Colonic mucosa (tissue), 4 donors: ENCODE data around the gene TLDC2. TPM values are rescaled to one million over a fixed set of nuclear protein-coding genes. Genes with fewer than 3 reads are reported as not detected.

Experiments used
- DNase-seq: peaks from one replicate; pipeline ENCODE4 v3.0.0-alpha.2; 2020
- H3K27ac ChIP-seq: fragments of 200-600 bp; one replicate; pipeline ENCODE4 v1.8.0; 2021
- H3K27me3 ChIP-seq: fragments of 200-600 bp; one replicate; pipeline ENCODE4 v1.8.0; 2021
- H3K36me3 ChIP-seq: fragments of 200-600 bp; one replicate; pipeline ENCODE4 v1.8.0; 2021
- H3K4me1 ChIP-seq: fragments of 200-600 bp; one replicate; pipeline ENCODE4 v1.8.0; 2021; ENCODE audit warnings: mild to moderate bottlenecking
- H3K4me3 ChIP-seq: fragments of 200-600 bp; one replicate; pipeline ENCODE4 v1.8.0; 2021
- H3K9ac ChIP-seq, 2 donors: one replicate each; pipeline ENCODE4 v1.7.0; 2013; ENCODE audit warnings: control low read depth in 2 of 2, low read depth in 2 of 2, low read length in 2 of 2
- H3K9me3 ChIP-seq: fragments of 200-600 bp; one replicate; pipeline ENCODE4 v1.8.0; 2021
- intact Hi-C: fragments of 100-400 bp; cut with DNase I; formaldehyde crosslinking; loops from one replicate; pipeline ENCODE4 v1.14.1; 2022
- total RNA-seq, 2 donors: library from RNA; stranded (reverse); fragmentation: NEBNext Ultra II Directional in 1 of 2; extraction: Animal tissue kit (Norgen Biotek cat#: 25700) in 1 of 2; gene quantifications; one replicate each; pipeline ENCODE4 v1.2.1, GENCODE V29; 2021
- TF ChIP-seq, protein P1 (sequence below): fragments of 200-600 bp; IDR thresholded peaks from one replicate; pipeline ENCODE4 v1.8.0; 2022; ENCODE audit warnings: antibody characterized with exemption, mild to moderate bottlenecking
- donor health status: healthy.
- donor health status: DM: no; HTN: no; CAD: no.
- donor health status: DM: no; HTN: no; CAD: no.

Gene TLDC2
- total RNA-seq, 2 donors from 2014 or later, result 18.1 to 29.7 TPM

GRCh38 chr20:36862857-36863668 lies 12.9 kb upstream of the TLDC2 start:
- Histone ChIP-seq H3K27ac (peak overlapping the region; percentile 17), H3K9ac (peak overlapping the region in 1 of 2 donors; percentile 88), H3K9me3 (no peaks in the 10 kb centered on the region), H3K4me3 (peak overlapping the region; percentile 35), H3K36me3 (no peaks in the 10 kb centered on the region), H3K27me3 (no peaks in the 10 kb centered on the region), H3K4me1 (peaks cover 13% of the 10 kb centered on the region)
- intact Hi-C loops, result no loop called here
- no peak for DNase-seq
- TF ChIP-seq, protein P1, sequence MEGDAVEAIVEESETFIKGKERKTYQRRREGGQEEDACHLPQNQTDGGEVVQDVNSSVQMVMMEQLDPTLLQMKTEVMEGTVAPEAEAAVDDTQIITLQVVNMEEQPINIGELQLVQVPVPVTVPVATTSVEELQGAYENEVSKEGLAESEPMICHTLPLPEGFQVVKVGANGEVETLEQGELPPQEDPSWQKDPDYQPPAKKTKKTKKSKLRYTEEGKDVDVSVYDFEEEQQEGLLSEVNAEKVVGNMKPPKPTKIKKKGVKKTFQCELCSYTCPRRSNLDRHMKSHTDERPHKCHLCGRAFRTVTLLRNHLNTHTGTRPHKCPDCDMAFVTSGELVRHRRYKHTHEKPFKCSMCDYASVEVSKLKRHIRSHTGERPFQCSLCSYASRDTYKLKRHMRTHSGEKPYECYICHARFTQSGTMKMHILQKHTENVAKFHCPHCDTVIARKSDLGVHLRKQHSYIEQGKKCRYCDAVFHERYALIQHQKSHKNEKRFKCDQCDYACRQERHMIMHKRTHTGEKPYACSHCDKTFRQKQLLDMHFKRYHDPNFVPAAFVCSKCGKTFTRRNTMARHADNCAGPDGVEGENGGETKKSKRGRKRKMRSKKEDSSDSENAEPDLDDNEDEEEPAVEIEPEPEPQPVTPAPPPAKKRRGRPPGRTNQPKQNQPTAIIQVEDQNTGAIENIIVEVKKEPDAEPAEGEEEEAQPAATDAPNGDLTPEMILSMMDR, result no peak

GRCh38 chr20:36865076-36865860 lies 10.7 kb upstream of the TLDC2 start:
- Histone ChIP-seq H3K9me3 (no peaks in the 10 kb centered on the region), H3K36me3 (no peaks in the 10 kb centered on the region), H3K27ac (no peak overlapping the region), H3K4me1 (peaks cover 13% of the 10 kb centered on the region), H3K27me3 (no peaks in the 10 kb centered on the region), H3K9ac (peak overlapping the region in 1 of 2 donors; percentile 2), H3K4me3 (no peak overlapping the region)
- DNase-seq, result no peak
- intact Hi-C loops, result no loop called here
- TF ChIP-seq, protein P1, result no peak

GRCh38 chr20:36865861-36866149 lies 10.1 kb upstream of the TLDC2 start:
- Histone ChIP-seq H3K9ac (no peak overlapping the region), H3K27ac (no peak overlapping the region), H3K9me3 (no peaks in the 10 kb centered on the region), H3K4me3 (no peak overlapping the region), H3K4me1 (peaks cover 13% of the 10 kb centered on the region), H3K27me3 (no peaks in the 10 kb centered on the region), H3K36me3 (no peaks in the 10 kb centered on the region)
- DNase-seq, result no peak
- TF ChIP-seq, protein P1, result no peak
- intact Hi-C loops, result no loop called here

DNA sequence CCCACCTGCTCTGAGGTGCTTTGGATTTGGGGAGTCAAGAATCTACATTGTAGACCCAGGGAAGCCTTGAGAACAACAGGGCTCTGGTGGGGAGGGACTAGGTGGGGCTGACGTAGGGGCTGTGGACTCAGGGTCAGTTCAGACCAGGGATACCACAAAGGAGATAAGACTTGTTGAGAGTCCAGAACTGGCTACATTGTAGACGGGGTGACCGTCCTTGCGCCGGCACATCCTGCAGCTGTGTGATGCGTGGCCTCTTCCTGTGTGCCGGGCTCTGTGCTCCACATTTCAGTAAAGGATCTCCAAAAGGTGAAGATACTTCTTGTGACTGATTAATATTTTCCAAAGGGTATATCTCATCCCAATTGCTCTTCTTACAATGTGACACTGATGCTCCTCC lies 9.8 kb upstream of the TLDC2 start:
- Histone ChIP-seq H3K36me3 (no peaks in the 10 kb centered on the region), H3K4me3 (no peak overlapping the region), H3K4me1 (peaks cover 13% of the 10 kb centered on the region), H3K27me3 (no peaks in the 10 kb centered on the region), H3K9ac (no peak overlapping the region), H3K27ac (no peak overlapping the region), H3K9me3 (no peaks in the 10 kb centered on the region)
- TF ChIP-seq, protein P1, result no peak
- intact Hi-C loops, result no loop called here
- no peak for DNase-seq

- DNase-seq, result no peak
- H3K27me3 ChIP-seq, result no peaks in the 10 kb centered on the region
- no peaks in the 10 kb centered on the region for H3K36me3 ChIP-seq
- no peak overlapping the region for H3K4me3 ChIP-seq
- intact Hi-C loops, result no loop called here
- no peak overlapping the region for H3K27ac ChIP-seq
- no peaks in the 10 kb centered on the region for H3K9me3 ChIP-seq
- TF ChIP-seq, protein P1, result no peak
- H3K4me1 ChIP-seq, result peaks cover 11% of the 10 kb centered on the region
- H3K9ac ChIP-seq, result no peak overlapping the region
Observed at GRCh38 chr20:36866681-36867495, 9.1 kb upstream of the TLDC2 start.
